Measurements from ENCODE around the gene SLC25A36.
A peak's percentile ranks its signal among the peaks of the same experiment; 100 is the strongest.
"Not testable (repeated sequence)": the region's sequence is repeated elsewhere in the genome, so short reads cannot be mapped to it uniquely, and the experiment has no call there.

Gene SLC25A36

DNA sequence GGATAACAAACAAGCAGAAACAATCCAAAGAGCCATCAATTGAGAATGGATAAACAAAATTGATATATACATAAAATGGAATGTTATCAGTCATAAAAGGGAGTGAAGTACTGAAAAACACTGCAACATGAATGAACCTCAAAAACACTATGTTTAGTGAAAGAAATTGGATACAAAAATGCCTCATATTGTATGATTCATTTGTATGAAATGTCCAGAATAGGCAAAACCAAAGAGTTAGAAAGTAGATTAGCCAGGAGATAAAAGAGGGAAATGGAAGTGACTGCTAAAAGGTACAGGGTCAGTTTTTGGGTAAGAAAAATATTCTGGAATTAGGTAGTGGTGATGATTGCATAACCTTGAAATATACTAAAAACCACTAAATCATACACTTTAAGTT lies 9.8 kb upstream of the SLC25A36 start:
- DNase-seq (ENCODE audit: low read depth in 2 of 2): no peak

DNA sequence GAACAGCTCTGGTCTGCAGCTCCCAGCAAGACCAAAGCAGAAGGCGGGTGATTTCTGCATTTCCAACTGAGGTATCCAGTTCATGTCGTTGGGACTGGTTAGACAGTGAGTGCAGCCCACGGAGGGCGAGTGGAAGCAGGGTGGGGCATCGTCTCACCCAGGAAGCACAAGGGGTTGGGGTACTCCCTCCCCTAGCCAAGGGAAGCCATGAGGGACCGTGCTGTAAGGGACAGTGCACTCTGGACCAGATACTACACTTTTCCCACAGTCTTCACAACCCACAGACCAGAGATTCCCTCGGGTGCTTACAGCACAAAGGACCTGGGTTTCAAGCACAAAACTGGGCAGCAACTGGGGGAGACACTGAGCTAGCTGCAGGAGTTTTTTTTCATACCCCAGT lies 8.5 kb upstream of the SLC25A36 start:
- no peak for DNase-seq (ENCODE audit: low read depth in 2 of 2)

DNA sequence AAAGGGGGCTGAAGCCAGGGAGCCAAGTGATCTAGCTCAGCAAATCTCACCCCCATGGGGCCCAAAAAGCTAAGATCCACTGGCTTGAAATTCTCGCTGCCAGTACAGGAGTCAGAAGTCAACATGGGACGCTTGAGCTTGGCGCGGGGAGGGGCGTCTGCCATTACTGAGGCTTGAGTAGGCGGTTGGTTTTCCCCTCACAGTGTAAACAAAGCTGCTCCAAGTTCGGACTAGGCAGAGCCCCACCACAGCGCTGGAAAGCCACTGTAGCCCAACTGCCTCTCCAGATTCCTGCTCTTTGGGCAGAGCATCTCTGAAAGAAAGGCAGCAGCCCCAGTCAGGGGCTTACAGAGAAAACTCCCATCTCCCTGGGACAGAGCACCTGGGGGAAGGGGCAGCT lies 8.1 kb upstream of the SLC25A36 start:
- DNase-seq (ENCODE audit: low read depth in 2 of 2): no peak

DNA sequence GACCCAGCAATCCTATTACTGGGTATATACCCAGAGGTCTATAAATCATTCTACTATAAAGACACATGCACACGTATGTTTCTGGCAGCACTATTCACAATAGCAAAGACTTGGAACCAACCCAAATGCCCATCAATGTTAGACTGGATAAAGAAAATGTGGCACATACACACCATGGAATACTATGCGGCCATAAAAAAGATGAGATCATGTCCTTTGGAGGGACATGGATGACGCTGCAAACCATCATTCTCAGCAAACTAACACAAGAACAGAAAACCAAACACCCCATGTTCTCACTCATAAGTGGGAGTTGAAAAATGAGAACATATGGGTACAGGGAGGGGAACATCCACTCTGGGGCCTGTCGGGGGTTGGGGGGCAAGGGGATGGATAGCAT lies 2.3 kb upstream of the SLC25A36 start:
- DNase-seq (ENCODE audit: low read depth in 2 of 2): not testable (repeated sequence)

DNA sequence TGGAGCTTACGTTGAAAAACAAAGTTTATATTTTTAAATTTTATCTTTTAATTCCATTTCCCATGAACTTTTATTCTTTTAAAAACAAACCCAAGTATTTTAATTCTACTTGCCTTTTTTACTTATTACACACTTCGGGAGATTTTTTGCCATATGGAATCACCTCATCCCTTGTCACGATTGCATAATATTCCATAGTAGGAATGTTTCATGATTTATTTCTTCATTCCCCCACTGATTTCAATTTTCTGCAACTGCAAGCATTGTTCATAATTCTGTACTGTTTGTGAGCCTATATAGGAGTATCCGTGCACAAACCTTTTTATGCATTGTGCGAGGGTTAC lies 574 bp upstream of the SLC25A36 start:
- no peak for DNase-seq (ENCODE audit: low read depth in 2 of 2)

DNA sequence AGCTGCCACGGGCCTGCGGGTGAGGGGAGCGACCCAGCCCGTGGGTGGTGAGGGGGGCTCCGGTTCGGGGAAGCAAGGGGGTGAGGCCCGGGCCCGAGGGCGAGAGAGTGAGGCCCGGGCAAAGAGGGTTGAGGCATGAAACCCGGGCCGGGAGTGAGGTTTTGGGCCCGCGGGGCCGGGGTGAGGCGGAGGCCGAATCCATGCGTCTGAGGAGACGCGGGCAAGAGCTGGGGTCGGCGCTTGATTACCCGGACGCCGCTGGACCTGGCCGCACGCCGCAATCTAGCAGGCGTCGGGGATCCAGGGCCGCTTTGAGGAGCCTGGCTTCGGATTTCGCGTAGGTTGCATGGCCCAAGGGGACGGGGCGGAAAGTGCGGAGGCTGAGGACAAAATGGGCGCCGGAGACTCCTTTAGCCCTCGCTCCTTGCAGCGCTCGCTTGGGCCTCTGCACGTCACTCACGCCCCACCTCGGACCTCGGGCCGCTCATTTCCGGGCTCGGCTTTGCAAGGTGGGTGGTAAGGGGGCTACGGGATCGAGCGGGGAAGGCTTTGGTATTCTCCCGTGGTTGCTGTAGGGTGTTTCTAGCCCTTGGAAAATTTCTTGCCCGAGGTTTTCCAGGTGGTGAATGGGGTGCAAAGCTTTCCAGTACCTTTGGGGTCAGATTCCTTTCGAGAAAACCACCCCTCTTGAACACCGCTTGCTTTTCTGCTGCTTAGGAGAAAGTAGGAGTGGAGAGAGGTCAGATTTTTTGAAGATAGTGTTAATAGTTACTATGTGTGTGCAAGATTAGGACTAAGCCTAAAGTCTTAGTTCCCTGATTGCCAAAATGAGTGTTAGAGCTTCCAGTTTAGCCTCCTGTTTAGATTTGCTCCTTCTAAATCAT lies 827 bp downstream of the SLC25A36 start:
- DNase-seq (ENCODE audit: low read depth in 2 of 2): peak in 1 of 2 donors; percentile 4

DNA sequence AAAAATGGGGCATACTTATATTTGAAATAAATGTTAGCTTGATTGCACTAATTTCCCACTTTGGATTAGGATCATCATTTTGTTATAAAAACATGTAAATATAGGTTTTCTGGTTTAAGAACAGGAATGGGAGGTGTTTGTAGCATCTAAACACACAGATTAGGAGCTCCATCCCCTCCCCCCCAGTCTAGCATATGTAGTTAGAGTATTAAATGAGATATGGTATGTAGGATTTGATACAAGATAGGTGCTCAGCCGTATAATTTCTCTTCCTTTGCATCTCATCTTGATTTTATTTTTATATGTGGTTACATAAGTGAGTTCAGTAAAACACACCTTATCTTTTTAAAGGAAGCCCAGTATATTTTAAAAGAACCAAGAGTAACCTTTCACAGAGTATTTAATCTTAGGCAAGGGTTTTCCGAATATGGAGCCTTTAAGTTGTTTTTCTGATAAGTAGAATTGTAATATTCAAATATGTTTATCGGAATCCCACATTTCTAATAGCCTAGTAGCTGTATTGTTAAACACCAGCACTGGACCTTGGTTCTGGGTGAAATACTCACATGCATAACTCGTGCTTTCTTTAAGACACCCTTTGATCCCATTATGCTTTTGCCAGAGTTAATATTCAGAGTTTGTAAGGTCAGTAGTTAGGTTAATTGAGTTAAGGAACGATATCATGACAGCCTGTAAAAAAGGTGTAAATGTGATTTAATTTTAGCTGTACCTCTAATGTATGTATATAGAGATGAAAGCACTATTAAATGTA lies 2.3 kb downstream of the SLC25A36 start:
- no peak for DNase-seq (ENCODE audit: low read depth in 2 of 2)

DNA sequence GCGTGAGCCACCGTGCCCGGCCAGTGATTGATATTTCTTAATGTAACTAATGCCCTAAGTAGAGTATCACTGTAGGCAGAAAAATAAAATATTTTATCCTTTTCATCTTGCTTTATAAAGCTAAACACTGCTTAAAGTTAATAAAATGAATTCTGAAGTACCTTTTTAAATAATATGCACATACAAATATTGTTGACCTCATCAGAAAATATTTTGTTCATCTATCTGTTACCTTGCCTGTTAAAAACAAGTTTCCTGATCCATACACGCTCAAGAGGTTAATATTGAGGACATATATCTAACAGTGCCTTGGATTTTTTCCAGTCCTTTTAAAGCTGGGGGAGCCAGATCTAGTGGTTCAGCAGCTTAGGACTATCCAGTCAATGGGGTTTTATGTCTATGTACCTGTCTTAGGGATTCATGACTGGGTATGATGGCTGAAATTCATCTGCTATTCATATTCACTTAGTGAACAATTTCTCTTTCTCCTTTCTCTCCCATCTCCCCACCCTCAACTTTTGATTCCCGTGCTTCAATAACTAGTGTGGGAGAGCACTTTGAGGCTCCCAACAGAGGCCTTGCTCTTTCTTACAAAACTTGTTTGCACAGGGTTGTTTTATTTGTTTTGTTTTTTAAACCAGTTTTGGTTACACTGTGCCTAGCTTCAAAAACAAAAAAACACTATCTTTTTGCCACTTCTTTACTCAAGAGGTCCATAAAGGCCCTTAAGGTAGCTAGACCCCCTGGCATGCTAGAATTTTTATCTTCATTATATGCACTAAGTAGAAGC lies 7.0 kb downstream of the SLC25A36 start:
- no peak for DNase-seq (ENCODE audit: low read depth in 2 of 2)

DNA sequence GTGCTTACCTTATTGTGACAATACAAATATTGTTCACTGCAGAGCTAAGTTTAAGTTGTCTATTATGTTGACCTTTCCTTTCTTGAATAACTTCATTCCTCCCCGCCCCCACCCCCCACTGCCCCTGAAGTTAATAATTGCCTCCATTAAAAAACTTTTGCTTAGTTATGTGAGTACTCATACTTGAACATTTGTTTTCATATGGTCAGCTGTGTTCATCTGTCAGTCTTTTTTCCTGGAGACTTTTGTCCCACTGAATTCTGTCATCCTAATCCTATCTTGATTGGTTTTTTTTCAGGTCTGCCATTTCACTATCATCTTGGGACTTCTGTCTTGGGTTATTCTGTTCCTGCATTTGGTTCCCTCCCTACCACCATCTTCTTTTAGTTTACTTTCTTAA lies 8.5 kb downstream of the SLC25A36 start:
- DNase-seq (ENCODE audit: low read depth in 2 of 2): no peak

DNA sequence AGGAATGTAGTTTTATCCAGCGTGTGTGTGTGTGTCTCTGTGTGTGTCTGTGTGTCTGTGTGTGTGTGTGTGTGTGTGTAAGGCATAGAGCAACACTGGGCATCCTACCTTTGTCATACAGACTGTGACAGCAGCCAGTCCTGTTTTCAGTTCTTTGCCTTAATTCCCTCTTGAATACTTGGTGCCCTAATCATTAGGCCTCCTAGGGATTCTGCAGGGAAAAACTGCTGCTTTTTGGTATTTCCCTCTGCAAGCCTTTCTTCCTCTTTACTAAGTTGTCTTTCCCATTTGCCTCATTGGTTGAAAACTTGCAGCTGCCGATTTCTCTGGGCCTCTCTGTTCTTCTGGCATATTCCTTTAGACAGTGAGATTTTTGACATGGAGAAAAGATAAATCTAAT lies 9.2 kb downstream of the SLC25A36 start:
- DNase-seq (ENCODE audit: low read depth in 2 of 2): no peak

DNA sequence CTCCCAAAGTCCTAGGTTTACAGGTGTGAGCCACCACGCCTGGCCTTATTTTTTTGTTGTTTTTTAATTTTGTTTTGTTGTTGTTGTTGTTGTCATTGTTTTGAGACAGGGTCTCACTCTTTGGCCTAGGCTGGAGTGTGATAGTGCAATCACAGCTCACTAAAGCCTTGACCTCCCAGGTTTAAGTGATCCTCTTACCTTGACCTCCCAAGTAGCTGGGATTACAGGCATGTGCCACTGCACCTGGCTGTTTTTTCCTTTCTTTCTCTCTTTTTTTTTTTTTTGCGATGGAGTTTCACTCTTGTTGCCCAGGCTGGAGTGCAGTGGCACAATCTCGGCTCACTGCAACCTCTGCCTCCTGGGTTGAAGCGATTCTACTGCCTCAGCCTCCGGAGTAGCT lies 10.1 kb downstream of the SLC25A36 start:
- DNase-seq (ENCODE audit: low read depth in 2 of 2): not testable (repeated sequence)

DNA sequence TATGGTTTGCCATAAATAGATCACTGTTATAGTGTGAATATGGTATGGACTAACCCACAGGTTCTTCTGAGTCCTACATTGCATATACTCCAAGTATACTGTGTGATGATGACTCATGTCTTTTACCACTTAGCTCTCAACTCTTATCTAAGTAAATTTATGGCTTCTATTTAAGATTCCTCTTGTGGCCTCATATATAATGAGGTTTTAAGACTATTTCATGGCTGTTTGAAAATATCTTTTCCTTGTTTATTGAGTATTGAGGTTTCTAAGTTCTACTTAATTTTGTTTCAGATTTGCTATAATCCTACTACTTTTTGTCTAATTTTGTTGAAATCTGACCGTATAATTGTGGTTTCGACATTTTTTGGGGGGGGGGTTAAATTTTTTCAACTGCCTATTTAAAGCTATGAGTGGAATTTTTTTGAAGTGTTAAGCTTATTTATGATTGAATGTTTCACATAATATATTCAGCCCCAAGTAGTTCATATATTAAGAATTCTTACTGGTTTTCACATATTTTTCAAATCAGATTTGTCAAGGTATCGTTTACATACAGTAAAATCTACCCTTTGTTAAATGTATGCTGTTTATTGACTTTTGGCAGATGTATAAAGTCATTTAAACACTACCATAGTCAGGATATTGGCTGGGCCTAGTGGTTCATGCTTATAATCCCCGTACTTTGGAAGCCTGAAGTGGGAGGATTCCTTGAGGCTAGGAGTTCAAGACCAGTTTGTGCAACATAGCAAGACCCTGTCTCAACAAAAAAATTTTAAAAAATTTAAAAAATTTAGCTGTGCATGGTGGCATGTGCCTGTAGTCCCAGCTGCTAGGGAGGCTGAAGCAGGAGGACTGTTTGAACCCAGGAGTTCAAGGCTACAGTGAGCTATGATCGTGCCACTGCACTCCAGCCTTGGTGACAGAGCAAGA lies 11.7 kb downstream of the SLC25A36 start:
- DNase-seq (ENCODE audit: low read depth in 2 of 2): no peak

DNA sequence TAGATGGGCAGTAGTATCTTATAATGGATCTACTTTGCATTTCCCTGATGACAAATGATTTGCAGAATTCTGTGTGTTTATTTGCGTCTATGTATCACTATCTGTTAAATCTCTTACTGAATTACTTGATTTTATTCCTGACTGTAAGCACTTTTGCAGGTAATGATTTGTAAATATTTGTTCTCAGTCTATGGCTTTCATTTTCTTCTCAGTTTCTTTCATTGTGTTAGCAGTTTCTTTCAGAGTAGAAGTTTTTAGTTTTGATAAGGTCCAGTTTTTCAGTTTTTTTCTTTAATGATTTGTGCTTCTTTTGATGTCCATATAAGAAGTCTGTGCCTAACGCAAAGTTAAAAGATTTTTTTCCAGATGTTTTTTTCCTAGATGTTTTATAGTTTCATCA lies 12.9 kb downstream of the SLC25A36 start:
- no peak for DNase-seq (ENCODE audit: low read depth in 2 of 2)

DNA sequence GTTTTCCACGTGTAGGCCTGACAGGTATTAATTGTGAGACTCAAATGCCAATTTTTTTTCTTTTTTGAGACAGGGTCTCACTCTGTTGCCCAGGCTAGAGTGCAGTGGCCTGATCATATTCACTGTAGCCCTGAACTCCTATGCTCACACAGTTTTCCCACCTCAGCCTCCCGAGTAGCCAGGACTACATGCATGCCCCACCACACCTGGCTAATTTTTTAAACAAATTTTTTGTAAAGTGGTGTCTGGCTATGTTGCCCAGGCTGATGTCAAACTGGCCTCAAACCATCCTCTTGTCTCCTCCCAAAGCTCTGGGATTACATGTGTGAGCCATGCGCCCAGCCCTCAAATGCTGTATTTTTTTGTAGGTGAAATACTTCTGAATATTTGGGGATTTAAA lies 14.0 kb downstream of the SLC25A36 start:
- DNase-seq (ENCODE audit: low read depth in 2 of 2): no peak

DNA sequence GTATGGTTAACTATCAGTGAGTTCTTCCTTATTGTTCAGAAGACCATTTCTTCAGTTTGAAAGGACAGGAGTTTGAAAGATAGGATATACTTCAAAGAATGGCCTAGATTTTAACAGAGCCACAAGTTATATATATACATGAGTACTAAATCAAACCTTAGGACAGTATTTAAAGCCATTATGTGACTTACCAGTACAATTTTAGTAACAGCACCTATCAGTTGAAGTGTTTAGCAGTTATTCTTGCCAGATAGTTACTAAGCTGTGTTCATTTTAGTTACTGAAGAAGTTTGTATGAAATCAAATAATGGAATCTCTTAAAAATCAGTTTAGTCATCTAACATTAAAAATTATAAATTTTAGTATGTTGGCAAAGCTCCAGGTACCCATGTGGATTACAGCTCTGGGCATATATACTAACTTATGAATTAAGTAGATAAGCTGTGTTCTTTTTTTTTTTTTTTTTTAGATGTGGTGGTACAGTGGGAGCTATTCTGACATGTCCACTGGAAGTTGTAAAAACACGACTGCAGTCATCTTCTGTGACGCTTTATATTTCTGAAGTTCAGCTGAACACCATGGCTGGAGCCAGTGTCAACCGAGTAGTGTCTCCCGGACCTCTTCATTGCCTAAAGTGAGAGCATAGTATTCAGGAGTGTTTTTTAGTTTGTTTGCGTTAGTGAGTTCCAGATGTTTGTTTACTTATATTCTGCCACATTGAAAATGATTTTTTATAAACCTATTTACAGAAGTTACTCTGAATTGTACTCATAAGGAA lies 14.6 kb downstream of the SLC25A36 start:
- DNase-seq (ENCODE audit: low read depth in 2 of 2): no peak

DNA sequence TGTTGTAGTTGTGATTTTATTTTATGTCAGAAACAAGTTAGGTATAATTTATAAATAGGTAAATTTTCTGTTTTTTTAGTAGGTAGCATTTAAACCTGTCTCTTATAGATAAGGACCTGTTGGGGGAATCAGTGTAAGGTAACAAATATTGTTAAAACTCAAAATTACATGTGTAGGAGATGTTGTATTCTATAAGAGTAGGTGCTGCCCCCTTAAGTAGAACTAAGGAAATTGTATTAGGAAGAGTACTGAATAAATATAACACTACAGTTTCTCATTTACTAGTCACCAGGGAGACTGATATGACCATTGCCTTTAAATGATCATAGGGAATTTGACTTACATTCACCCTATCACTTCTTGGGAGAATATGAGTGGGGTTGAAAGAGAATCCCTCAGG lies 31.2 kb downstream of the SLC25A36 start:
- no peak for DNase-seq (ENCODE audit: low read depth in 2 of 2)

DNA sequence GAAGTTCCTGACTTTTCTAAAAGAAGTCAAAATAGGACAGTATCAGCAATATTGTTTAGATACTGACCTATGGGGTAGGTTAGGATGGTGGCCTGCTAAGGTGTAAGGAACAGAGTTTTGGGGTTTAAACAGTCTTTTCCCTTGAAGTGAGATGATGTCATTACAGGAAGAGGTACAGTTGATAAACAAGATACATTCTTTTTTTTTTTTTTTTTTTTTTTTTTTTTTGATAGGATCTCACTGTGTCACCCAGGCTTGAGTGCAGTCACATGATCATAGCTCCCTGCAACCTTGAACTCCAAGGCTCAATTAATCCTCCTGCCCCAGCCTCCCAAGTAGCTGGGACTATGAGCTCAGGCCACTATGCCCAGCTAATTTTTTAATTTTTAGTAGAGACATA lies 33.3 kb downstream of the SLC25A36 start:
- DNase-seq (ENCODE audit: low read depth in 2 of 2): no peak

DNA sequence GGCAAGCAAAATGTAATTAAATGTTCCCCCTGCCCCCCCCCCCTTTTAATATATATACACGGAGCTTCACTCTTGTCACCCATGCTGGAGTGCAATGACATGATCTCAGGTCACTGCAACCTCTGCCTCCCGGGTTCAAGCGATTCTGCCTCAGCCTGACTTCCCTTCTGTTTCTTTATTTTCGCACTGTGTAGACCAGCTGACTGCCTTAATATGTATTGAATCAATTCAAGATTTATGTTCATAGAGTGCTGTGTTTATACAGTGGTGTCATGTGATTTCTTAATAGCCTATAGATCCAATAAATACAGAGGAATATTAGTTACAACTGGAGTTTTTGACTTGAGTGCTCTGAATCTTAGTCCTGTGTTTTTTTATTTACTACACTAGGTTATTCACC lies 39.0 kb downstream of the SLC25A36 start:
- DNase-seq (ENCODE audit: low read depth in 2 of 2): no peak

DNA sequence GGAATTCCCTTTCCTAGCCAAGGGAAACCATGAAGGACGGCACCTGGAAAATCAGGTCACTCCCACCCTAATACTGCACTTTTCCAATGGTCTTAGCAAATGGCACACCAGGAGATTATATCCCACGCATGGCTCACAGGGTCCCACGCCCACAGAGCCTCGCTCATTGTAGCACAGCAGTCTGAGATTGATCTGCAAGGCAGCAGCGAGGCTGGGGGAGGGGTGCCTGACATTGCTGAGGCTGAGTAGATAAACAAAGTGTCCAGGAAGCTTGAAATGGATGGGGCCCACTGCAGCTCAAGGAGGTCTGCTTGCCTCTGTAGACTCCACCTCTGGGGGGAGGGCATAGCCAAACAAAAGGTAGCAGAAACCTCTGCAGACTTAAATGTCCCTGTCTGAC lies 46.2 kb downstream of the SLC25A36 start:
- DNase-seq (ENCODE audit: low read depth in 2 of 2): not testable (repeated sequence)

DNA sequence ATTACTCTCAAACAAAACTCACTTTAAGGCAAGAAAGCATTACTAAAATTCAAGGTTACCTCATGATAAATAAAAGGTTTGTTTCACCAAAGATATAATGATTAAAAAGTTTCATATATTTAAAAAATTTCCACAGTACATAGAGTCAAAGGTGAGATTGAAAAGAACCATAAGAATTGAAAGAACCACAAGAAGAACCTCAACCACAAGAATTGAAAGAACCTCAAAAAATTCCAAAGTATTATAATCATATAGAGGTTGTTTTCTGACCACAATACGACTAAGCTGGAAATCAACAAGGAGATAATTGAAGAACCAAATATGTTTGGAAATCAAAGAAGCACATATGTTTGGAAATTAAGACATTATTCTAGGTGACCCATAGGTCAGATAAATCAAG lies 52.7 kb downstream of the SLC25A36 start:
- no peak for DNase-seq (ENCODE audit: low read depth in 2 of 2)

DNA sequence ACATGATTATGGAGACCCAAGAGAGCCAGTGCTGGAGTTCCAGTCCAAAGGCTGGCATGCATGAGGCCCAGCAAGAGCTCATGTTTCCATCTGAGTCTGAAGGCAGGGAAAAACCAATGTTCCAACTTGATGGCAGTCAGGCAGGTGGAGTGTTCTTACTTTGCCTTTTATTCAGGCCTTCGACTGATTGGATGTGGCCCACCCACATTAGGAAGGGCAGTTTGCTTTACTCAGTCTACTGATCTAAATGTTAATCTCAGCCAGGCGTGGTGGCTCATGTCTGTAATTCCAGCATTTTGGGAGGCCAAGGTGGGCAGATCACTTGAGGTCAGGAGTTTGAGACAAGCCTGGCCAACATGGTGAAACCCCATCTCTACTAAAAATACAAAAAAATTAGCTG lies 53.2 kb downstream of the SLC25A36 start:
- DNase-seq (ENCODE audit: low read depth in 2 of 2): not testable (repeated sequence)
